ENCODE results near the gene MORN3. TPM values are rescaled to one million over a fixed set of nuclear protein-coding genes. Genes with fewer than 3 reads are reported as not detected.

The MORN3 gene
- total and polyA plus RNA-seq, 2 of the 8 experiments (the other 6 are each of a cell fraction or from before 2014, with no cell fraction given) = 0.39 to 0.93 TPM

GRCh38 chr12:121651320-121651719 lies 18.1 kb downstream of the MORN3 start (continued):
- TF ChIP-seq CHD7 (IDR thresholded peaks at IDR 0.05; ENCODE audit: insufficient replicate concordance, low read length) (no peak), ATF3 (IDR thresholded peaks at IDR 0.05; ENCODE audit: insufficient read depth, low read depth, low read length) (no peak), NANOG (IDR thresholded peaks at IDR 0.05; ENCODE audit: insufficient read depth, low read depth, low read length, poor library complexity, severe bottlenecking) (no peak), E2F6 (IDR thresholded peaks at IDR 0.05) (no peak), CHD1 (IDR thresholded peaks at IDR 0.05; ENCODE audit: low read depth, low read length) (no peak), CREB1 (IDR thresholded peaks at IDR 0.05) (no peak), KDM4A (IDR thresholded peaks at IDR 0.05; ENCODE audit: low read depth, low read length, severe bottlenecking) (no peak)

All from H1 (cell line).